GM21381 (cell line): ENCODE measurements around the gene MRPL11.

Experiments
- ATAC-seq: cut with Tn5 transposase; IDR thresholded peaks from one replicate; pipeline ENCODE4 v1.9.1; 2021; ENCODE audit warnings: mild to moderate bottlenecking, moderate library complexity; ENCODE audit not compliant: unreplicated experiment

Gene MRPL11

GRCh38 chr11:66438504-66439466 lies at the start of gene MRPL11:
Gene MRPL11 (minus strand): TSS chr11:66438848. CDS start chr11:66438754, 94 bp downstream.
- peak; percentile 94 for ATAC-seq

GRCh38 chr11:66484806-66485380 lies 46.2 kb upstream of the MRPL11 start:
- no peak for ATAC-seq

DNA sequence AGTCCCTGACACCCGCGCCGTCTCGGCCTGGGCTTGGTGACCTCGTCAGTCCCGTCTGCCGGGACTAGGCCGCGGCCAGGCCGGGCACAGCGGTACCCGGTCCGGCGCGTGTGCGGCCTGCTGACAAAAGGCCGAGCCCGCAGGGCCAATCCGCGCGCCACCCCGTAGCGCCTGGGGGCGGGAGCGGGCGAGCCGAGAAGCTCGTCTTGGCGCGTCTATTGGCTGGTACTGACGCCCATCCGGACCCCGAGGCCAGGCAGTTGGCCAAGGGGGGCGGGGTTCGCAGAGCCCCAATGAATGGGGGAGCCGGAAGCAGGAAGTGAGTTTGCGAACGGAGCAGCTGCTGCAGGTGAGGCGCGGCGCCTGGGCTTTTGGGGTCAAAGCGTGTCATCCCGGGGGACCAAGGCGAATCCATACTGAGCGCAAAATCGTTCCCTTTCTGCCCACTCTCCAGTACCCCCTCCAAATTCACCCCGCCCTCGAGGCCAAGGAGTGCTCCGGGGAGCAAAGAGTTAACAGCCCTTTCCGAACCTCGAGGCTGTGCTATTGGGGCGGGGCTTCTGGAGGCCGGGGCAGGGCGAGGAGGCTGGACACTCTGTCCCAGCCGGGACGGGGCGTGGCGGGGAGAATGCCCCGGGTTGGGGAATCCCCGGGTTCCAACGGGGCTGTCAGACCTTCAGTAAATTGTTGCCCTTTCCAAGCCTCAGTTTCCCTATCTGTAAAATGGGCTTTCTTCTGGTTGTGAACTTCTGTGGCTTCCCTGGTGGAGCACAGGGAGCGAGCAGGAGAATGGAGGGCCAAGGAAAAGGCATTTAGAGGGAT lies 41.7 kb upstream of the MRPL11 start, which contains the start of gene DPP3:
Gene DPP3 (plus strand): TSS at position 318 of the 822 bp plus-strand sequence. CDS start 1,767 bp downstream, outside the sequence.
- ATAC-seq: peak; percentile 88

DNA sequence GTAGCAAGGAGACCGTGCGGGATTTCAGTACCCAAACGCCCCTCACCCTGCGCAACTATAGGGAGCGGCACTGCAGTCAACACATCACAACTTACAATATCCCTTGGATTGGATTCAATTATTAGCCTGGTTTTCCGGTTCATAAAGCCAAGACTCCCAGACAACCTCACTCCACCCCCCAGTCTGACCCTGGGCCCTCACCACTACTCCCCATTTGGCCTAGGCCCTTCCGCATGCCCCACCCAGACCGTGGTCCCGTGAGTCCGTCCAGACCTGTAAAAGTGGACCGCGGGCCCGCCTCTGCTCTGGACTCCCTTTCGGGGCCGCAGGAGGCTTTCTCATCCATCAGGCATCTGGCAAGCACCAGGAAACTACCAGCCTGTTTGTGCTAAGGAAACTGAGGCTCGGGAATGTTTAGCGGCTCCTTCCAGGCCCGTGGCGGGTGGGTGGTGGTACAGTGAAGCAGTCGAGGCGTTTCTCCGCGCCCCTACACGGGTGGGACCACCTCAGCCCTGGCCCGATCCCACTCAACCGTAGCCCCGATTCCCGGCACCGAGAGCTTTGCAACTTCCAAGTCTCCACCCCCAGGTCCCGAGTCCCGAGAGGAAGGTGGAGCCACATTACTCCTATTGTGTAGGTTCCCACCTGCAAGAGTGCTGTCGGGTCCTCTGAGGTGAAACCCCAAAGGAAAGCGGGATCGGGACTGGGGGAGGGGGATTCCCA lies 40.9 kb upstream of the MRPL11 start:
- ATAC-seq: no peak

GRCh38 chr11:66478729-66479393 lies 40.2 kb upstream of the MRPL11 start:
- ATAC-seq: no peak

DNA sequence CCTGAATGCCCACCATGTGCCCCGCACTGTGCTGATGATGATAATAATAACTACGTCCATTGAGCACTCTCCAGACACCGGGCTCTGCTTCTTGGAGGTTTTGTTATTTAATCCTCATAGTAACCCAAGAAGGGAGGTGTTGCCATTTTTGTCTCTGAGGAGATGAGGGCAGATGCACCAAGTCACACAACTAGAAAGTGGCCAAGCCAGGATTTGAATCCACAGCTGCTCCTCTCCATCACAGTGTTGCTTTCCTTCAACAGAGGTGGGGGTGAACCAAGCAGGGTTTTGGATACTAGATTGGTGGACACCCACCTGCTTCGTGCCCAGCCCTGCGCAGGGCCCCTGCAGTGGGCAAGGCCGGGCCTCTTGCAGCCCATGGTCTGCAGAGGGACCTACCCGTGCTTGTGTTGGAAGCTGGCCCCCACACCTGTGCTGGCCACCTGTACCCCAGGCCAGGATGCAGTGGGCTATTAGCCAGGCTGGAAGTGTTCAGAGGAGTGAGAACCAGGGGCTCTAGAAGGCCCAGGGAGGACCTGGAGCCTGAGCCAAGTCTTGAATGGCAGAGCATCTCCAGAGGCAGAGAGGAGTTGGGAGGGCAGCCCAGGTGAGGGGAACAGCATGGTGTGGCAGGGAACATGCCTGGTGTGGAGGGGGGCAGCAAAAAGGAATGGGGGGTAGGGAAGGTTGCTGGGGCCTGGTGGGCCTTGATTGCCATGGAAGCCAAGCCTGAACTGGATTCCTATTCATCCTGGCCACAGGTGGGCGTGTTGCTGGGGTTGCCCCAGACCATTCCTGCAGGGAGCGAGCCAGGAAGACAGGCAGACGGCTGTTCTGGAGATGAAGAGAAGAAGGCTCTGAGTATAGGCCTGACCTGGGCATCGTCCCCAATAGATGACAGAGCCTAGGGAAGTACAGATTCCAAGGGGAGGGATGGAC lies 38.9 kb upstream of the MRPL11 start:
- no peak for ATAC-seq

DNA sequence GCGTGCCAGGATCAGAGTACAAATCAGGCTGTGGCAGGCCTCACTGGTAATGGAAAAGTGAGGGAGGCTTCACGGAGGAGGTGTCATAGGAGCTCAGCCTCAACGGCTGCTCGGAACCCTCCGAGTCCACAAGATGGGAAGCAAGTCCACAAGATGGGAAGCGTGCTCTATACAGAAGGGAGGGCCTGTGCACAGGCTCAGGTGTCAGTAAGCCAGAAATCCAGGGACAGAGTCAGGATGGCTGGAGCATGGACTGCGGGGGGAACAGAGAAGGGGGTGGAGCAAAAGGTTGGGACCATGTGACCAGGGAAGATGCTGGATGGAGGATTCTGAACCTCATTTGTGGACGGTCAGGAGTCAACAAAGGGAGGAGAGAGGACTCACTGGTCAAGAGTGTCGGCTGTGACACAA lies 38.2 kb upstream of the MRPL11 start:
- no peak for ATAC-seq

DNA sequence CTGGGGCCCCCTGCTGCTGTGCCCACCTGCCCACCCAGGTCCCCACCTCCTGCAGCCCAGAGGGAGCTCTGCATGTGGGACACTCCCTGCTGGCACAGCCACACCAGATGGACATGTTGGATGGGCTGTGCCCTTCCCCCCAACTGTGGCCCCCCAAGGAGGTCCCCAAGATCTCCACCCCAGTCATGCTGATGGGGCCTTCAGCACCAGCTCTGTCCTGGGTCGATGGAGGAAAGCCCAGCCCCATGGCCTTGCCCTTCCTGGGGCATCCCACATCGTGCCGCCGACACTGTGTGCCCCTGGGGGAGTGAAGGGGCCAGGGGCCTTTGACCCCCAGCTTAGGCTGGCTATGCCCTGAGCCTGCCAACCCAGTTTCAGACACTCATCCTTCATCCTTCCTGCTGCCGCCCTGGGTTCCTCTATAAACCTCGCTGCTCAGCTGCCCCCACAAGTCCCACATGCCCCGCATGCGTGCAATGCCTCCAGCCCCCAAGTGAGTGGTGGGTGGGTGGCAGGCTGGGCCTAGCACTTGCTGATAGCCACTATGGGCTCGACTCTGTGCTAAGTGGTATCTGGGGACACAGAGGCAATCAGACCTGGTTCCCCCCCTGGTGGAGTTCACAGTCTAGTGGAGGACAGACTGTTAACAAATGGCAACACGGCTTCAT lies 37.7 kb upstream of the MRPL11 start:
- no peak for ATAC-seq

GRCh38 chr11:66475349-66476172 lies 36.9 kb upstream of the MRPL11 start:
- no peak for ATAC-seq

- ATAC-seq: no peak
Observed at GRCh38 chr11:66473608-66474515, 35.2 kb upstream of the MRPL11 start.

DNA sequence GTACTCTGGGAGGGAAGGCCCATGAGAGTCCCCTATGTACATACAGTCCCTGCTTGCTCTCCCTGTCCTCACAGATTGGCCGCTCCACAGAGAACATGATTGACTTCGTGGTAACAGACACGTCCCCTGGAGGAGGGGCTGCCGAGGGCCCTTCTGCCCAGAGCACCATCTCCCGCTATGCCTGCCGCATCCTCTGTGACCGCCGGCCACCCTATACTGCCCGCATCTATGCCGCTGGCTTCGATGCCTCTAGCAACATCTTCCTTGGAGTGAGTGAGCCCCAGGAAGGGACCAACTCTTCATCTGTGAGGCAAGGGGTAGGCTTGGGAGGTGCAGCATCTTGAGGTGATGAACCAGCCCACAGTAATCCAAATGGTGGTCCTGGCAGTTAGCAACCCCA lies 34.5 kb upstream of the MRPL11 start:
- ATAC-seq: no peak

- no peak for ATAC-seq
Observed at GRCh38 chr11:66472054-66472453, 33.4 kb upstream of the MRPL11 start.

DNA sequence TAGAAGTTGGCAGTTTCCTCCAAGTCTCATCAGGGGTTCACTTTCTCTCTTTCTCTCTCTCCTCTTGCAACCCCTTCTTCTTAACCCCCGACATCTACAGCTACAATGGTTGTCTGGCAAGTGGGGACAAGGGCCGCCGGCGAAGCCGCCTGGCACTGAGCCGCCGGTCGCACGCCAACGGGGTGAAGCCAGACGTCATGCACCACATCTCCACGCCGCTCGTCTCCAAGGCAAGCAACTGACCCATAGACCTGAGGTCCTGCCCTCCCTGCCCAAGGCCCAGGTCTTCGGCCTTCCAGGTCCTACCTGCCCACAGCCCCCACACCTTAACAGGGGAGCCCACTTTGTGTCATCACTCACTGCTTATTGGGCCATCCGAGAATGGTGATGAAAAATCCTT lies 32.5 kb upstream of the MRPL11 start:
- ATAC-seq: no peak

GRCh38 chr11:66470015-66470414 lies 31.4 kb upstream of the MRPL11 start:
- ATAC-seq: no peak

DNA sequence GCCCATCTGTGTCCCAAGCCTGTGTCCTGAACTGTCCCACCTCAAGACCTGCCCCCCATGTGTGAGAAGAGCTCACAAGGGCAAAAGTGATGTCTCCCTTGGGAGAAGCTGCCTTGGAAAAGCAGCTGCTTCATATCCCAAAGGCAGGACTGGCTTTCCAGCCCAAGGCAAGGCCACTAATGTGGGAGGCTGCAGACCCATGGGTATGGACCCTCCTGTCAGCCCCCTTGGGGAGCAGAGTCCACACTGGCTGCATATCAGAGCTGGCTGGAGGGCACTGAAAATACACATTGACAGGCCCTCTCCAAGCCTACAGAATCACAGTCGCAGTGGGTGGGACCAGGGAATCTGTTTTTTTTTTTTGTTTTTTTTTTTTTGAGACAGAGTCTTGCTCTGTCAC lies 30.8 kb upstream of the MRPL11 start:
- ATAC-seq: no peak

DNA sequence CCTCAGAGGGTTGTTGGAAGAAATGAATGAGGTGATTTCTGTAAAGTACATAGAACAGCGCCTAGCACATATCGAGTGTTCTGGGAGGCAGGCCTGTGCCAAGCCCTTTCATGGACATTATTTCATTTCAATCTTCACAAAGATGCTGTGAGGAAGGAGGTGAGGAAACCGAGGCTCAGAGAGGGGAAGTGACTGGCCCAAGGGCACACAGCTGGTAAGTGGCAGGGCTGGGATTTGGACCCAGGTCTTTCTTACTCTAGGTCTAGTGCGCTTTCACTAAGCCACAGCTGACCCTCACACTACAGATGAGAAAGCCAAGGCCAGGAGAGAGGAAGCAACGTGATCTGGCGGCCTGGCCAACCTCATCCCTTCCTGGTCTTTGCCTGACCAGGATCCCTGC lies 30.0 kb upstream of the MRPL11 start:
- no peak for ATAC-seq

- ATAC-seq: no peak
Observed at GRCh38 chr11:66467756-66468155, 29.1 kb upstream of the MRPL11 start.
